ENCODE data around the gene TINCR.

- TF ChIP-seq MAX (IDR thresholded peaks at IDR 0.05; ENCODE audit: insufficient read depth, insufficient read length) (no peak), EZH2 (IDR thresholded peaks at IDR 0.05; ENCODE audit: borderline replicate concordance, low read depth, low read length, severe bottlenecking) (no peak), CTCF (IDR thresholded peaks at IDR 0.05; ENCODE audit: extremely low read depth in 1 of 2, insufficient read depth in 1 of 2, low read depth in 1 of 2, low read length in 2 of 2) (no peak), POLR2AphosphoS5 (IDR thresholded peaks at IDR 0.05; ENCODE audit: insufficient read depth, low read depth, low read length) (no peak)
These were observed 8.0 kb downstream of the TINCR start for GRCh38 chr19:5559804-5560133.

Measured in endothelial cell of umbilical vein (primary cell).